HG02759 (cell line): Measurements from ENCODE around the gene RICTOR.

ENCODE experiments used
- ATAC-seq: cut with Tn5 transposase; IDR thresholded peaks from one replicate; pipeline ENCODE4 v1.9.1; 2021; ENCODE audit warnings: mild to moderate bottlenecking, moderate library complexity; ENCODE audit not compliant: unreplicated experiment

Gene RICTOR

GRCh38 chr5:39100301-39100850 is 26.2 kb upstream of the RICTOR start:
- no peak for ATAC-seq

- no peak for ATAC-seq
Measured at GRCh38 chr5:39099831-39100230, 25.6 kb upstream of the RICTOR start.

- no peak for ATAC-seq
Measured at GRCh38 chr5:39093352-39093751, 19.2 kb upstream of the RICTOR start.

GRCh38 chr5:39092581-39093351 is 18.6 kb upstream of the RICTOR start:
- no peak for ATAC-seq

- no peak for ATAC-seq
Measured at GRCh38 chr5:39091940-39092580, 17.9 kb upstream of the RICTOR start.

GRCh38 chr5:39083968-39084367 is 9.8 kb upstream of the RICTOR start:
- peak; percentile 45 for ATAC-seq

- ATAC-seq = no peak
Measured at GRCh38 chr5:39082995-39083394, 8.8 kb upstream of the RICTOR start.

GRCh38 chr5:39080597-39081204 is 6.5 kb upstream of the RICTOR start:
- ATAC-seq = peak; percentile 48

GRCh38 chr5:39080168-39080567 is 6.0 kb upstream of the RICTOR start:
- no peak for ATAC-seq

GRCh38 chr5:39079147-39079546 is 4.9 kb upstream of the RICTOR start:
- no peak for ATAC-seq

GRCh38 chr5:39076757-39077728 is 2.8 kb upstream of the RICTOR start:
- ATAC-seq = no peak

GRCh38 chr5:39076101-39076756 is 2.0 kb upstream of the RICTOR start:
- ATAC-seq = no peak

GRCh38 chr5:39073767-39074016 is 507 bp downstream of the RICTOR start:
- peak; percentile 31 for ATAC-seq

GRCh38 chr5:39072925-39073766 is 1.1 kb downstream of the RICTOR start:
- peak; percentile 41 for ATAC-seq

- ATAC-seq = no peak
Measured at GRCh38 chr5:39068099-39068498, 6.1 kb downstream of the RICTOR start.

- ATAC-seq = no peak
Measured at GRCh38 chr5:39064450-39064849, 9.7 kb downstream of the RICTOR start.

- ATAC-seq = no peak
Measured at GRCh38 chr5:39063037-39063436, 11.2 kb downstream of the RICTOR start.

- ATAC-seq = no peak
Measured at GRCh38 chr5:39062530-39062929, 11.7 kb downstream of the RICTOR start.

GRCh38 chr5:39062104-39062503 is 12.1 kb downstream of the RICTOR start:
- ATAC-seq = no peak

GRCh38 chr5:39059064-39059463 is 15.1 kb downstream of the RICTOR start:
- no peak for ATAC-seq
